Endothelial cell of umbilical vein (primary cell): Measurements from ENCODE around the gene FANK1. TPM values are rescaled to one million over a fixed set of nuclear protein-coding genes. Genes with fewer than 3 reads are reported as not detected.

Experiments
- BruUV-seq: library from RNA; stranded (reverse); fragments of 400-500 nt; replicated peaks from 2 replicates; lab custom pipeline; 2021; lab: Mats Ljungman, UMichigan
- CTCF ChIA-PET: fragments of 300-600, 350-600 bp; sonication (Branson Sonifier 250); formaldehyde crosslinking; loops from one replicate; lab custom pipeline; 2021; ENCODE audit warnings: antibody characterized with exemption, inconsistent platforms; lab: Charles Lee
- POLR2A ChIA-PET: fragments of 300-600, 350-600 bp; sonication (Branson Sonifier 250); formaldehyde crosslinking; loops from one replicate; lab custom pipeline; 2021; ENCODE audit warnings: antibody characterized with exemption, inconsistent platforms; lab: Charles Lee
- DNase-seq: peaks from one replicate; pipeline ENCODE4 v3.0.0-alpha.2; 2011; ENCODE audit warnings: low read depth, low spot score
- FAIRE-seq: peaks from 2 replicates; lab custom pipeline; 2011; peaks lifted over from hg19 to GRCh38; lab: Jason Lieb, UNC
- H2AFZ ChIP-seq: 2 replicates; pipeline ENCODE4 v1.6.0; 2012; ENCODE audit warnings: low read depth, low read length, control low read depth, inconsistent platforms
- H3K27ac ChIP-seq: 2 replicates; pipeline ENCODE4 v1.5.1; 2011; ENCODE audit warnings: low read depth, mild to moderate bottlenecking, control low read depth, low read length, moderate library complexity; ENCODE audit not compliant: insufficient read depth
- H3K27me3 ChIP-seq, 2 experiments: 2 replicates each; pipeline versions ENCODE4 v1.6.0 to v1.6.1; 2011; ENCODE audit warnings: low read length in 2 of 2, mixed read lengths in 1 of 2; ENCODE audit not compliant: control insufficient read depth in 2 of 2, insufficient read depth in 2 of 2
- H3K36me3 ChIP-seq, 2 experiments: 2 replicates in 1 of 2; 3 replicates in 1 of 2; pipeline ENCODE4 v1.5.1; 2011; ENCODE audit warnings: low read length in 2 of 2, mild to moderate bottlenecking in 1 of 2, moderate library complexity in 1 of 2; ENCODE audit not compliant: control insufficient read depth in 2 of 2, insufficient read depth in 2 of 2; ENCODE audit errors: extremely low read depth in 1 of 2
- H3K4me1 ChIP-seq: 3 replicates; pipeline ENCODE4 v1.5.1; 2011; ENCODE audit warnings: mild to moderate bottlenecking, low read length; ENCODE audit not compliant: control insufficient read depth, insufficient read depth; ENCODE audit errors: extremely low read depth
- H3K4me2 ChIP-seq: 2 replicates; pipeline ENCODE4 v1.6.1; 2011; ENCODE audit warnings: low read length, control low read depth, mixed read lengths; ENCODE audit not compliant: insufficient read depth
- H3K4me3 ChIP-seq, 3 experiments: fragments of 200-600 bp in 1 of 3; sonication (generic), shearing (Covaris generic) in 1 of 3; replicated peaks in 1 of 3; 2 replicates each; pipeline ENCODE4 v1.5.1; 2011 to 2016; ENCODE audit warnings: control low read depth in 3 of 3, low read length in 3 of 3, mild to moderate bottlenecking in 2 of 3, inconsistent platforms in 1 of 3, low read depth in 1 of 3, moderate library complexity in 1 of 3; ENCODE audit not compliant: insufficient read depth in 1 of 3
- H3K79me2 ChIP-seq: 2 replicates; pipeline ENCODE4 v1.6.0; 2012; ENCODE audit warnings: low read length, inconsistent platforms; ENCODE audit not compliant: control insufficient read depth, insufficient read depth
- H3K9ac ChIP-seq: replicated peaks from 2 replicates; pipeline ENCODE3; 2011; ENCODE audit warnings: low read length, control low read depth; ENCODE audit not compliant: insufficient read depth; ENCODE audit errors: extremely low read depth
- H3K9me1 ChIP-seq: replicated peaks from 3 replicates; pipeline ENCODE4 v1.6.0; 2011; ENCODE audit warnings: mild to moderate bottlenecking, low read length; ENCODE audit not compliant: control insufficient read depth, insufficient read depth; ENCODE audit errors: extremely low read depth
- H3K9me3 ChIP-seq: replicated peaks from 2 replicates; pipeline ENCODE4 v1.5.1; 2012; ENCODE audit warnings: low read length, inconsistent platforms; ENCODE audit not compliant: control insufficient read depth, insufficient read depth
- H4K20me1 ChIP-seq: replicated peaks from 2 replicates; pipeline ENCODE3; 2011; ENCODE audit warnings: mild to moderate bottlenecking, low read length; ENCODE audit not compliant: control insufficient read depth, insufficient read depth; ENCODE audit errors: extremely low read depth
- CTCF ChIP-seq, 2 donors: IDR thresholded peaks; 1 replicate in 1 of 2; 2 replicates in 1 of 2; pipeline ENCODE4 v1.5.1; 2011; ENCODE audit warnings: low read length in 2 of 2, mild to moderate bottlenecking in 2 of 2, moderate library complexity in 2 of 2, control low read depth in 1 of 2, inconsistent platforms in 1 of 2, low read depth in 1 of 2; ENCODE audit not compliant: insufficient read depth in 1 of 2; ENCODE audit errors: extremely low read depth in 1 of 2
- EZH2 ChIP-seq: IDR thresholded peaks from 2 replicates; pipeline ENCODE4 v1.6.1; 2012; ENCODE audit warnings: borderline replicate concordance, low read depth, mild to moderate bottlenecking, moderate library complexity, low read length, inconsistent platforms; ENCODE audit not compliant: severe bottlenecking
- FOS ChIP-seq: IDR thresholded peaks from 2 replicates; pipeline ENCODE4 v1.6.1; 2011; ENCODE audit warnings: mild to moderate bottlenecking, low read length, moderate library complexity, borderline replicate concordance; ENCODE audit not compliant: insufficient read depth
- GATA2 ChIP-seq: IDR thresholded peaks from 2 replicates; pipeline ENCODE4 v1.7.0; 2011; ENCODE audit warnings: low read depth, mild to moderate bottlenecking, moderate library complexity, mixed read lengths, low read length; ENCODE audit not compliant: insufficient read length, insufficient read depth
- JUN ChIP-seq: IDR thresholded peaks from 2 replicates; pipeline ENCODE4 v1.6.1; 2011; ENCODE audit warnings: borderline replicate concordance, low read depth; ENCODE audit not compliant: insufficient read length, insufficient read depth
- MYC ChIP-seq: IDR thresholded peaks from one replicate; pipeline ENCODE4 v1.6.1; 2011; ENCODE audit warnings: mild to moderate bottlenecking, low read depth, low read length
- POLR2A ChIP-seq: IDR thresholded peaks from 2 replicates; pipeline ENCODE4 v1.6.1; 2012; ENCODE audit warnings: low read depth, mild to moderate bottlenecking, control low read depth, low read length
- POLR2AphosphoS5 ChIP-seq: IDR thresholded peaks from 2 replicates; pipeline ENCODE4 v1.6.1; 2012; ENCODE audit warnings: low read depth, mild to moderate bottlenecking, control low read depth, low read length, moderate library complexity; ENCODE audit not compliant: insufficient read depth
- dilution Hi-C: fragments of 300-500 bp; cut with MboI; formaldehyde crosslinking; loops from one replicate; pipeline ENCODE4 v1.15.0; 2019; ENCODE audit warnings: low sequenced_read_pairs; ENCODE audit not compliant: extremely low pct_ligation_motif_present
- intact Hi-C: fragments of 100-400 bp; cut with micrococcal nuclease; formaldehyde crosslinking; loops from one replicate; pipeline ENCODE4 v1.10.0; 2022
- polyA plus RNA-seq, 4 experiments: library from polyadenylated mRNA; depleted of rRNA in 3 of 4; stranded (reverse) in 3 of 4; unstranded in 1 of 4; fragments of >200 nt; gene quantifications; 2 replicates each; pipeline versions ENCODE4 v1.2.1 to v1.2.3, GENCODE V29; 2011 to 2012; ENCODE audit warnings: missing spikeins in 1 of 4
- total RNA-seq: library from RNA; stranded (reverse); gene quantifications from 2 replicates; pipeline ENCODE4 v1.2.3, GENCODE V29; 2021
- TF ChIP-seq, protein P1 (sequence below): IDR thresholded peaks from 2 replicates; pipeline ENCODE4 v1.6.1; 2011; ENCODE audit not compliant: insufficient read depth, insufficient read length

Gene FANK1
- total and polyA plus RNA-seq, 2 donors (not counting 3 experiments of a cell fraction or from before 2014, with no cell fraction given), result 1.6 to 1.9 TPM

DNA sequence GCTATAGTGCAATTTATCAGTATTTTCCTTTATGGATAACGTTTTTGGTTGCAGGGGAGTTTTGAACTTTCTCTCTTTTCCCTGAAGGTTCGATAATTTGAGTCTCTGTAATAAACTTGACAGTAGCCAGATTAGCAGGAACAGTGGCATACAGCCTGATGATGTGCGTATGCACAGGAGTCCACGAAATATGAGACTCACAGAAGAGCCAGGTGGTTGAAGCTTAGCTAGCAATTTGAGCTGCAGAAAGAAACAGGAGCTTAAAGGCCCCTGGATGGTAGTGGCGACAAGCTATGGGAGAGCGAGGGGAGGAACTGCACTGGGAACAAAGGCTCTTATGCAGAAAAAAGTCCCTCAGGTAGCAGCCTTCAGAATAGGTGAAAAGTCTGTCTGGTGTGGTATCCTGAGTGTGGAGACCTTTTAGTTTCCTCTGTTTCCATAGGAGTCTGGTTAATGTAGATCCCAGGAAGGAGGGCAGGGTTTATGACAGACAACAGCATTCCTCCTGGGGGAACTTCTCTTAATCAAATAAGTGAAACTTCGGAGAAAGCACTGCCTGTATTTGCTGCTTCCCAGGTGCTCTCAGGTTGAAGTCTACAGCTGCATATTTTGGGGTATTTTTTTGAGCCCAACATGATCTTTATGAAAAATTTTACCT lies 32.7 kb downstream of the FANK1 start:
- no peaks in the 10 kb centered on the region for H3K79me2 ChIP-seq
- H3K4me1 ChIP-seq, result no peaks in the 10 kb centered on the region
- FAIRE-seq (no peak), DNase-seq (no peak)
- no peak overlapping the region for H2AFZ ChIP-seq
- no peak overlapping the region for H3K4me2 ChIP-seq
- no peak overlapping the region for H3K4me3 ChIP-seq
- POLR2A ChIA-PET, result no interaction called here
- H3K27ac ChIP-seq, result no peak overlapping the region
- no TSS peak for BruUV-seq
- TF ChIP-seq MYC (no peak), FOS (no peak), EZH2 (no peak), JUN (no peak), GATA2 (no peak), POLR2A (no peak)
- intact Hi-C loops, result no loop called here
- CTCF ChIA-PET, result no interaction called here
- H3K9me3 ChIP-seq, result peaks cover 2% of the 10 kb centered on the region
- no peaks in the 10 kb centered on the region for H3K9me1 ChIP-seq
- H4K20me1 ChIP-seq, result no peaks in the 10 kb centered on the region
- H3K27me3 ChIP-seq, result peaks cover 2 to 3% of the 10 kb centered on the region in 2 experiments
- dilution Hi-C loops, result no loop called here
- no peaks in the 10 kb centered on the region for H3K36me3 ChIP-seq
- H3K9ac ChIP-seq, result no peak overlapping the region

DNA sequence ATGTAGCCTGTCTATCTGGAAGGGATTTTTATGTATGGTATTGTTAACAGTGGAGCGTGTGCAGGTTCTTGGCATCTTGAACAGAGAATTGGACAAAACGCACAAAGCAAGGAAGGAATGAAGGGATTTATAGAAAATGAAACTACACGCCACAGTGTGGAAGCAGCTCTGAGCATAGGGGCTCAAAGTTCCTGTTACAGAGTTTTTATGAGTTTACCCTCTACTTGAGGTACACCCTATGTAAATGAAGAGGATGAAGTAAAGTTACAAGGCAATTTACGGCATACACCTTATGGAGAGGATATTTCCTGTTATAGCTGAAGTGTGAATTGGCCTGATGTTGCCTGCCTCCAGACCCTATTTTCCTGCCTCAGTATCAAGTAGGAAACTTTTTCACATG lies 33.3 kb downstream of the FANK1 start:
- FAIRE-seq, result no peak
- intact Hi-C loops, result no loop called here

More for the DNA sequence above, 33.3 kb downstream of the FANK1 start:
- Histone ChIP-seq H3K79me2 (no peaks in the 10 kb centered on the region), H3K9me3 (peaks cover 2% of the 10 kb centered on the region), H3K4me1 (no peaks in the 10 kb centered on the region), H3K9me1 (no peaks in the 10 kb centered on the region), H3K36me3 (no peaks in the 10 kb centered on the region), H4K20me1 (no peaks in the 10 kb centered on the region), H3K9ac (no peak overlapping the region), H2AFZ (no peak overlapping the region), H3K27me3 (peaks cover 2 to 3% of the 10 kb centered on the region in 2 experiments), H3K4me2 (no peak overlapping the region), H3K27ac (no peak overlapping the region), H3K4me3 (no peak overlapping the region)
- CTCF ChIA-PET, result no interaction called here
- dilution Hi-C loops, result no loop called here
- BruUV-seq, result no TSS peak
- POLR2A ChIA-PET, result no interaction called here
- no peak for DNase-seq
- TF ChIP-seq MYC (no peak), JUN (no peak), FOS (no peak), CTCF (IDR thresholded peaks at IDR 0.05; ENCODE audit: extremely low read depth in 1 of 2, insufficient read depth in 1 of 2, low read depth in 1 of 2, low read length in 2 of 2) (no peak), POLR2AphosphoS5 (no peak), EZH2 (no peak), POLR2A (no peak), GATA2 (no peak)
- TF ChIP-seq, protein P1, sequence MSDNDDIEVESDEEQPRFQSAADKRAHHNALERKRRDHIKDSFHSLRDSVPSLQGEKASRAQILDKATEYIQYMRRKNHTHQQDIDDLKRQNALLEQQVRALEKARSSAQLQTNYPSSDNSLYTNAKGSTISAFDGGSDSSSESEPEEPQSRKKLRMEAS, result no peak
